HS-5 (cell line): ENCODE measurements around the gene BRCC3.
"Not testable (repeated sequence)": the region's sequence is repeated elsewhere in the genome, so short reads cannot be mapped to it uniquely, and the experiment has no call there.

Source experiments
- DNase-seq: peaks from one replicate; pipeline ENCODE4 v3.0.0-alpha.2; 2012; ENCODE audit warnings: low read depth

Gene BRCC3

GRCh38 chrX:155144926-155145325 is 73.6 kb downstream of the BRCC3 start:
- no peak for DNase-seq

DNA sequence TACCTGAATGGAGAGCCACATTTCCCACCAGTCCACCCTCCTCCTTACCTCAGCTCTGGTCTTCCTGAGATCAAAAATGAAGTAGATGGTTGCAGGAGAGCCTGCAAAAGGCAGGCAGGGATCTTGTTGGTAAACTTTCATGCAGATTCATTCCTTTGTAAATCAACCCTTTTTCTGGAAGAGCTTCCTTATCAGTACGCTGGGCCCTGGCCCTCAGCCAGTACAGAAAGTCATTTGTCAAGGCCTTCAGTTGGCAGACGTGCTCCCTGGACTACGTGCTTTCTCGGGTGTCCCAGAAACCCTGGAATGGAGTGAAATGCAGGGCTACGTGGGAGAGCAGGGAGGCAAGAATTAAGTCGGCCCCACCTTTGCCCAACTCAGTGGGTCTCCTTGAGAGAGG is 76.3 kb downstream of the BRCC3 start:
- not testable (repeated sequence) for DNase-seq

- DNase-seq: not testable (repeated sequence)
Measured at GRCh38 chrX:155148166-155148565, 76.9 kb downstream of the BRCC3 start.

GRCh38 chrX:155148724-155149537 is 77.6 kb downstream of the BRCC3 start:
- DNase-seq: no peak

DNA sequence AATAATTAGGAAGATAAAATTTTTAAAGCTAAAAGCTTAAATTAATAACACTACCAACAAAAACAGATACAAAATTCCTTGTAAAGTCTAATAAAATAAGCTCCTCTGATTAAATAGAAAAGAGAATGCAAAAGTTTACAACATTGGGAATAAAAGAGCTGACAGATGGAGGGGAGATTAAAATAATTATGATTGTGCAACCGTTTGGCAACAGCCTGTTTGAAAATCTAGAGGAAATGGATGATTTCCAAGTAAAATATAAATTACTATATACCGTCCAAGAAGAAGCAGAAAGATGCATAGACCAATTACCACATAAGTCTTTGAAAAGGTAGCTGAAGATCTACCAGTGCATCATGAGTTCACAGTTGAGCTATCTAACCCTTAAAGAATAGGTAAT is 98.6 kb downstream of the BRCC3 start:
- no peak for DNase-seq
